Measurements from ENCODE around the gene TRMT10B. TPM values are rescaled to one million over a fixed set of nuclear protein-coding genes. Genes with fewer than 3 reads are reported as not detected.

Gene TRMT10B
- total RNA-seq, 1 donor from 2014 or later: 8.8 TPM

Other genes with a start within 250 kb of the TRMT10B start
- 10.2 TPM for gene FBXO10, start 177.4 kb upstream of the TRMT10B start, total RNA-seq
- 59.5 TPM for gene TOMM5, start 161.2 kb upstream of the TRMT10B start, total RNA-seq
- gene FRMPD1, start 102.9 kb upstream of the TRMT10B start, total RNA-seq: 0.06 TPM
- 34.6 TPM for gene EXOSC3, start 31.3 kb downstream of the TRMT10B start, total RNA-seq
- gene DCAF10, start 47.0 kb downstream of the TRMT10B start, total RNA-seq: 24.1 TPM
- 23.8 TPM for gene SLC25A51, start 150.3 kb downstream of the TRMT10B start, total RNA-seq

Measured in lower lobe of right lung (tissue), 1 donor.